ENCODE measurements around the gene PPP4R3B. TPM values are rescaled to one million over a fixed set of nuclear protein-coding genes. Genes with fewer than 3 reads are reported as not detected.

The PPP4R3B gene
- 52.5 and 68.1 TPM in 2 replicates for total RNA-seq

GRCh38 chr2:55617175-55618024 lies at the start of gene PPP4R3B:
TSS of gene PPP4R3B (minus strand) at chr2:55617622. CDS start at chr2:55617285, 337 bp downstream.

Small RNA genes lying within 50 kb of the gene (small RNA-seq; reads per million reads assigned to genes)
- not detected for gene RF00586
- gene RNU6-634P, result not detected

Other genes starting within 250 kb of the PPP4R3B start
- gene CCDC88A, start 197.8 kb downstream of the PPP4R3B start, total RNA-seq, result 119 and 126 TPM in 2 replicates
- gene CFAP36, start 97.9 kb downstream of the PPP4R3B start, total RNA-seq, result 42.5 and 45.0 TPM in 2 replicates
- 16.1 and 19.3 TPM in 2 replicates for gene PNPT1, start 76.2 kb upstream of the PPP4R3B start, total RNA-seq

Measured in articular chondrocyte of knee joint (primary cell).